Sciatic nerve (tissue), 2 donors: Measurements from ENCODE around the gene CNR1. TPM values are rescaled to one million over a fixed set of nuclear protein-coding genes. Genes with fewer than 3 reads are reported as not detected.
"Not testable (repeated sequence)": the region's sequence is repeated elsewhere in the genome, so short reads cannot be mapped to it uniquely, and the experiment has no call there.

Experiments used
- ATAC-seq: fragments of 200-7000 bp; cut with Tn5 transposase; one replicate; pipeline ENCODE4 v1.9.1; 2020; ENCODE audit warnings: mild to moderate bottlenecking, moderate library complexity
- DNase-seq: peaks from one replicate; pipeline ENCODE4 v3.0.0-alpha.2; 2020; ENCODE audit warnings: low spot score
- intact Hi-C: fragments of 100-400 bp; cut with DNase I; formaldehyde crosslinking; loops from one replicate; pipeline ENCODE4 v1.14.2; 2022
- total RNA-seq: library from RNA; stranded (reverse); fragmentation: NEBNext Ultra II Directional; extraction: Animal tissue kit (Norgen Biotek cat#: 25700); gene quantifications from one replicate; pipeline ENCODE4 v1.2.1, GENCODE V29; 2021
- donor health status: DM: no; HTN: no; CAD: no.
- donor health status: DM: no; HTN: no; CAD: no.

CNR1 gene
- total RNA-seq, result 3.5 TPM

DNA sequence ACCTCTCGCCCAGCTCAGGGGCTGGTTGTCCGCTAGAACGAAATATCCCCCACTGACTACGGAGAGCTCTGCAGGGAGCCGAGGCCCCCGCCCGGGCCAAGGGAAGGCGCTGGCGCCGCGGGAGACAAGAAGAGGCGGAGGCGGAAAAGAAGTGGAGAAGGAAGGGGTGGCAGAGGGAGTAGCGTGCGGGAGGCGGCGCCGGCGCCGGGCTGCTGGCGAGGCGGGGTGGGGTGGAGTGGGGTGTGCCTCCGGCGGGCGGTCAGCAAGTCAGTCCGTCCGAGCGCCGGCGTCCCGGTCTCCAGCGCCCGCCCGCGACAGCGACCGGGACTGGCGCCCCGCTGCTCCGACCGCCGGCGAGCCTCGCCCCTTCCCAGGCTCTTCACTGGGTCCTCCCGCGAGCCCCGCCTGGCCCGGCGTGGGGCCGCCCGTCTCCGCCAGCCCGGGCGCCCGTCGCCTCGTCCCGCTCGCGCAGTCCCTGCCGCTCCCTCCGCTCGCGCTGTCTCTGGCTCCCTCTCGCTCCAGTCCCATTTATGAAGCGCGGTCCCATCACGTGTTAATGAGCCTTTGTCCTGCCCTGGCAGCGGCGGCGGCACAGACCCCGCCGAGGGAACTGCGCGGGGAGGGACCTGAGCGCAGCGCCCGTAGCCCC, at the start of gene CNR1:
CNR1 (minus strand) TSS at position 504 of the 649 bp plus-strand sequence. CDS start 21,073 bp downstream, outside the sequence.
- intact Hi-C loops, result no loop called here
- DNase-seq, result peak; percentile 66

DNA sequence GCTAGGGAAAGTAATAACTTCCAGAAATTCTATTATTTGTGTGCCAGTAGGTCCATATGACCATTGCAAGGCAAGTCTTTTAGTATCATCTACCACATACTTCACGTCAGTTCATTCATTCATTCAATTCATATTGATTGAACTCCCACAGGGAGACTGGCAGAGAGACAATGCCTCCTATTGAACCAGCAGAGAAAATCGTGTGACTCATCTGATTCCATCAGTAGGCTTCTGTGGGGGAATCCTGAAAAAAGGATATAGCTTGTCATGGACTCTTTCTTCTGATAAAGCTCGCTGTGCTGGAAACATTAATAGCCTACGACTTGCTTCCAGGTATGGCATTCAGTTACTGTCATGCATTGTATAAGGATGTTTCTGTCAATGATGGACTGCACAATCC, 45.3 kb upstream of the CNR1 start:
- intact Hi-C loops, result no loop called here
- no peak for ATAC-seq

More for the DNA sequence above, at the start of gene CNR1:
- peak; percentile 76 for ATAC-seq

DNA sequence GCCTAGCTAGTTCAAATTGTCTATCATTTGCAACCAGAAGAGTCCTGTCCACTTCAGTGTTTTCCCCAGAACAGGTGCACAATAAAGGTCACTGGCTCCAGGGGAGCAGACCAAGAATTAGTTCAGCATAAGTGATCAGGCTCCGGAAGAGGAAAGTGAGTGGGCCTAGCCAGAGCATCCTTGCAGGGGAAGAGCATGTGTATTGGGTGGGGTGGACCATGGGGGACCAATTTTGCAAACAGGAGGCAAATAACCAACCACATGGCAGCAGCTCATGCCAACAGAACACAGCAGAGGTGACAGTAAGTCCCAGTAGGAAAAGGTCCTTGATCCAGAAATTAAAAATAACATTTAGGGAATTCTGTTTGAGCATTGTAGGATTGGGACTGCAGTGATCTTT, 43.2 kb upstream of the CNR1 start:
- intact Hi-C loops, result no loop called here
- ATAC-seq (no peak), DNase-seq (no peak)

More for the DNA sequence above, 45.3 kb upstream of the CNR1 start:
- DNase-seq, result no peak

DNA sequence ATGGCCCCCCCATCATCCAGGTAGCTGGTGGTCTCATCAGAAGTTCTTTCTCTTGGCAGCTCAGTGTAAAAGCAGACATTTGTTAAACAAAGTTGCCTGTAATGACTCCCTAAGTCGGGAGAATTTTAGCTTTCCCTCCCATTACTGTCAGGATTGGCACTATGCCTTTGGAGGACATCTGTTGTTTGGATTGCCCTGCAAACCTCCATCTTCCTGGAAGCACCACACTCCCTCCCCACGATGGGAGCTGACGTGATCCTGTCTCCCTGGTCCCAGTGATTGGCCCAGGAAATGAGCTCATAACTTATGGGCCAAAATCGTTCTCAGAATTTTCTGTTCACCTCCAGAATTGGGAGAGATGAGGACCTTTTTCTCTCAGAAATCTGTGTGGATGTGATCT, 42.6 kb upstream of the CNR1 start:
- intact Hi-C loops, result no loop called here

DNA sequence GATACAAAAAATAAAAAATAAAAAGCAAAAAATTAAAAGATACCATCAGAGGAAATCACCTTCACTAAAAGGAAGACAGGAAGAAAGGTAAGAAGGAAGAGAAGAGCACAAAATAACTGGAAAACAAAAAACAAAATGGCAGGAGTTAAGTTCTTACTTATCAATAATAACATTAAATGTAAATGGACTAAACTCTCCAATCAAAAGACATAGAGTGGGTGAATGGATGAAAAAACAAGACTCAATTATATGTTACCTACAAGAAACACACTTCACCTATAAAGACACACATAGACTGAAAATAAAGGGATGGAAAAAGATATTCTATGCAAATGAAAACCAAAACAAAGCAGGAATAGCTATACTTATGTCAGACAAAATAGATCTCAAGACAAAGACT, 35.6 kb upstream of the CNR1 start:
- DNase-seq, ATAC-seq, intact Hi-C loops: not testable (repeated sequence)

More for the DNA sequence above, 42.6 kb upstream of the CNR1 start:
- ATAC-seq (no peak), DNase-seq (no peak)

DNA sequence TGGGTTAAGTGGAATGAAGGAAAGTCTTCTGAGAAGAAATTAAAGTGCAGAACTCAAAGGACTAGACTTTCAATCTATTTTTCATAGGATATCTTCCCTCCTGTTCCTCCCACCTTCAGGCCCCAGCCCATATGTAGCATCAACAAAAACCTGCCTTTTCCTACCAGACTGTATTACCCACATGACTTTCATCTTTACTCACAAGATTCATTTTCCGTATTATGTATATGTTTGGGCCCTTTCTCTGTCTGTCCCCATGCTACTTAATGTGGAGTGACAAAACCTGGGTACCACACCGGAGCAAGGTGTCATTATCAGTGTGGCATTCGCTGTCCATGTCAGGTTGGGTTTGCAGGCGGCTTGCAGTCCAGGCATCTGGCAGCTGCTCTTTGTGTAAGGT, 18.8 kb upstream of the CNR1 start:
- ATAC-seq (no peak), DNase-seq (no peak)
- intact Hi-C loops, result no loop called here

DNA sequence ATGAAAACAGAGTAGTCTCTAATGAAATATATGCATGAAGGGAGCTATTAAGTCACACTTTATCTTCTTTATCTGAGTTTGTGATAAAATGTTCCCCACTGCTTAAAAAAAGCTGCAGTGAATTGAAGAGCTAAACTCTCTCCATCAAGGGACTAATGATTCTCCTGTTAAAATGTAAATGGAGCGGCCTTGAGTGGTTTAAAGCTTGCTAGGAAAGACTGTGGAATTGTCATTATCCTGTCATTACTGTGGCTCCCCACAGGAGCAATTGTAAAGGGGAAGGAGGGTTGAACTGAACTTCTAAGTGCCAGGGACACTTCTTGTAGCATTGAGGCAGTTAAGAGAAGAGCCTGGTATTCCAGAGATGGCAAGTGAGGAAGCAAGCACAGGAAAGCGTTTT, 17.3 kb upstream of the CNR1 start:
- DNase-seq (no peak), ATAC-seq (no peak)
- intact Hi-C loops, result no loop called here

DNA sequence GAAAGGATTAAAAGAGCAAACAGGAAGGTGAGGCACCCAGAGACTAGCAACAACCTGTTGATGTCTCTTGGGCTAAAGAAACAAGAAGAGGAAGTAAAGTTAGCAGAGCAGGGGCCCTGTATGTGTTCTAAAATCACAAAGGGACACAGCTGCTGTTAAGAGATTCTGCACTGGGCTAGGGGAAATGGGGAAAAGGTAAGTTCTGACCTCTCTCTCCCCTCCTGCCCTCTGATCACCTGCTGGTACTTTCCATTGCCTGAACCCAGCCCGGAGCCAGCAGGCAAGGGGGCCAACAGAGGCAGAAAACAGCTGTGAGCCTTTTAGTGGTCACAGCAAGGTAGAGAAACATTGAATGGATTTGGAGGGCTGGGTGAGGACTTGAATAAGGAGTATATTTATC, 13.5 kb upstream of the CNR1 start:
- DNase-seq (no peak), ATAC-seq (no peak)
- intact Hi-C loops, result no loop called here

DNA sequence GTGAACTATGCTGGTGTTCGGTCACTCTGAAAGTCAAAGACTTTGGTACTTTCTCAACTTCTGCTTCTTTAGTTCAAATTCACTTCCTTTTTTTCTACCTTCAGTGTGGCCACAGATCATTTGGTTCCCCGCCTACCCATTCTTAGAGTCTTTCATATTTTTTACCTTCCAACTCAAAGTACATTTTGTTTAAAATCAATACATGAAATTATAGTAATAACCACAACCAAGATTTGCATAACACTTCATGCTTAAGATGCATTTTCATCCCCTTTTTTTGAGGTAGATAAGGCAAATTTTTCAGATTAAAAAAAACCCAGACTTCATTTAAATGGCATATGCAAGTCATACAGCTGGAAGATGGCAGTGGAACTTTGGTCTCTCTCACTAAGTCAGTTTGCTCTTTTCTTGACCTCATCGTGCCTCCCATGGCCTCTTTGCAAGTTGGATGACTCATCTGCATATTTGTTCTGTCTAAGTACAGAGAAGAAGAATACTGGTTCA, 11.9 kb upstream of the CNR1 start:
- no peak for DNase-seq
- no peak for ATAC-seq
- intact Hi-C loops, result no loop called here

DNA sequence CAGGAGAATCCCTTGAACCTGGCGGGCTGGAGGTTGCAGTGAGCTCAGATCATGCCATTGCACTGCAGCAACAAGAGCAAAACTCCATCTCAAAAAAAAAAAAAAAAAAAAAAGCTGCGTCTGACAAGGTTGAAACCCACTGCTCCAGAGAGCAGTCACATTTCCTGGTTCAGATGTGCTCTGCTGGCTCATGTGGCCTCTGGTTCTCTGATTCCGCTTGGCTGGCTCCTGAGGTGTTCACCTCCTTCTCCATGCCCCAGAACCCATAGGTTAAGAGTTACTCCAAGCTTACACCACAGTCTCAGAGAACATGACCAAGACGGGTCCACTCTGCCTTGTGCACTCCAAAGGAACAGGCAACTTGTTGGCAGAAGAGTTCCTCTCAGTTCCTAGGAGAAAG, 8.8 kb upstream of the CNR1 start:
- intact Hi-C loops, result no loop called here
- no peak for DNase-seq
- no peak for ATAC-seq

DNA sequence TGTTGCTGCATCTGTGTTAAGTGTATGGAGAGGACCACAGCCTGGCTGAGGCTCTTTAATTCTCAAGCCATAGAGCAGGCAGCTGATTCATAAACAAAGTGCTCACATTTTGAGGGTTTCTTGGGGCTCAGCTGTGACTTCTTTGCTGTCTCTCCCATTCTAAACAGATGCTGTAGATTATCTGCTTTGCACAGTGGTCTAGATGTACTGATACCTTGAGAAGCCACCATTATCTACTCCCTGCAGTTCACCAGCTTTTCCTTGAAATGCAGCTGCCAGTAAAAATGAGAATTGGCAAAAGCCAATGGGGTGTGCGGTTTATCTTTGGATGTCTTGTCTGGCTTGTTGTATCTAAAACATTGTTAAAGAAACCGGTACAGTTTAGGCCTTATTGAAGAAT, 5.2 kb upstream of the CNR1 start:
- intact Hi-C loops, result no loop called here
- ATAC-seq, result no peak
- DNase-seq, result no peak

DNA sequence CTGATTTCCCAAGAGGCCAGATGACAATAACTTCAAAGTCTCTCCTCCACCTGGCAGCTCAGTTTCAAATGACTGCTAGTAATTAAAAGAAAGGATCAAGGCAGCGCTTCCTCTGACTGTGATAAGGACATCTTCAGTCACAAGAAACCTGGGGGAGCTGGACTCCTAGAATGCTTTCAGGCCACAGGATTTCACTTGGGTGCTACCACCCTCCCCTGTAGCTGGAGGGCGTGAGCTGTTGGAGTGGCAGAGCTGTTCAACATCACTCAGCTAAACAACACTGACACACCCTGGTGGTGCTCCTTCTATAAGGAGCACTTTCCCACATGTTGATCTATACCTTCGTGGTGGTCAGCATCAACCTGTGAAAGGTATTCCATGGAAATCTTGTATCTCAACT, 2.2 kb upstream of the CNR1 start:
- ATAC-seq (no peak), DNase-seq (no peak)
- intact Hi-C loops, result no loop called here

DNA sequence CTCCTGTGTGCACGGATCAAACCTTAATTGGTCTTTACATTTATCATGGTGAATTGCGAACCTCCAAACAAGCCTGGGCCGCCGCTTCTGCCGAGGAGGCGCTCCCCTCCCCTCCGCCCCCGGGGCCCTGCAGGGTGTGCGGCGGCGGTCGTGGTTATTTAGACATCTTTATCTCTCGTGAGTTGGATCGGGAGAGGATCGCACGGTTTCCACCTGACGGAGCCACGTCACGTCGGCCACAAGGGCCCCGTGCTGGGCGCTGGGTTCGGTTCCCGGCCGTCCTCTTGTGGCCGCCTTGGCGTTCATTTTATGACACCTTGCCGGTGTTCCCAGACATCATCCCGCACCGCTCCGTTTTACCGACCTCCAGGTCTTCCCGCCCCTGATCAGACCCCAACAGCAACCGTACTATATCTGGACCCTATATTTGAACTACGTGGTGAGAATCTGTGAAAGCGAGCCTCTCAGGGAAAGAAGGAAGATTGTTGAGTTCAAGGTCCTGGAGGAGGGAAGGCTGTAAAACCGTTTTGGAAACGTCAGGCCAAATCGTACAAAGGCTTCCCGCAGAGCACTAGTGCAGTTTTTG, 1.3 kb upstream of the CNR1 start:
- ATAC-seq (peak; percentile 17), DNase-seq (no peak)
- intact Hi-C loops, result no loop called here

DNA sequence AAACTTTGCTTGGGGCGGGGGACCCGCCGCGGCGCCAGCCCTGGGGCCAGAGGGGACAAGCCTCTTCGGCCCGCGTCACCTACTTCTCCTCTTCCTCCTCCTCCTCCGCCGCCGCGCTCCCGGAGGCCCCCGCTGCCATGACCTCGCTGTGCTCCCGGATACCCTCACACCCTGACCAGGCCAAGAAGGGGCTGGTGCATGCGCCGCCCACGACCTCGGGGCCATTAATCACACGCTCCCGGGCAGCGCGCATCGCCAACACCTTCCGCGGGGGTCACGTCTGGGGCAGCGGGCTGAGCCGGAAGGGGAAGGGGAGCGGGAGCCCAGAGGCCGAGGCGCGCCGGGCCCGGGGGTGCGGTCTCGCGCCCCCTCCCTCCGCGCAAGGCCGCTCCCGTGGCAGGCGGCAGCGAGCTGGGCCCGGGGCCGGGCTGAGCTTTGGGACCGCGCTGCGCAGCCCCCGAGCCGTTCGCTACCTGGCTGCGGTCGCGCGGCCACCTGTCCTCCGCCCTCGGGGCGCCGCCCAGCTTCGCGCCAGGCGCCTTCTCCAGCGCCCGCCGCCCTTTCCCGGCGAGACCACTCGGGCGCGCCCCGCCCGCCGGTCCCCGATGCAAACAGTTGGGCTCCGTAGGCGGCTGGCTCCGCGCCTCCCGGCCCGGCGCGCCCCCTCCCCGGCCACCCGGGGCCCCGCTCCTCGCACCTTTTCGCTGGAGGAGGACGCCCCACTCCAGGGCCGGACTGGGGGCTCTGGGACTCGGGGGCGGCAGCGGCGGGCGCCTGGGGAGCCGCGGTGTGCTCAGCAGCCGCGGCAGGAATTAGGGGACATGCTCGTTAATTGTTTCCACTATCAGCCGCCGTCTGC, 575 bp upstream of the CNR1 start:
- peak; percentile 18 for ATAC-seq
- intact Hi-C loops, result no loop called here
- DNase-seq, result no peak

DNA sequence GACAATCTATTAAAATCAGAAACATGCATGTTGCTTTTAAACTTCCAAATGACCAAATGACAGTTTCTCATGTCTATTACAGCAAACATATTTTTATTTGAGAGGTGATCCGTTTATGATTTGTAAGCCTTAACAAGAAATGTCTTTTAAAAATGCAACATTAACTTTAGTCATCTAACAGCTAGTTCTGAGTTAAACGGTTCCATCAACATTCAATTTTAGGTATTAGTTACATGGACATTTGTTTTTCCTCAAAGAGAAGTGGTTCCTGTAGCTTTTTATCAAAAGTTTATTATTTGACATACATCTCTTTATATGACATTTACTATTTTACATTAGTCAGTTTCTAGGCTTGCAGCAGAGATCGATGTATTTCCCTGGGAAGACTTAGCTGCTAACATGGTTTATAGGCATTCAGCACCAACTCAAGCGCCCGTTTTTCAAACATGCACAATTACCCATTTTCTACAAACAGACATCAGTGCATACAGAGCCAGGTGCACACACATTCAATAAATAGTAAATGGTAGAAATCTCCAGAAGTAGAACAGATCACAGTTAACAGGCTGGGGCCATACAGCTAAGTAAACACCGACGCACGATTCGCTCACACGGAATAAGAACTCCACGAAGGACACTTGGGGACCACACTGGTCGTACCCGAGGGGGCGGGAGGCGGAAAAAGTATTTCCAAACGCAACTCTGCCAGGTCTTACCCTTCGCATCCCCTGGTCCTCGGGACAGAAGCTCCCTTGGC, 882 bp downstream of the CNR1 start:
- peak; percentile 18 for ATAC-seq
- intact Hi-C loops, result no loop called here

DNA sequence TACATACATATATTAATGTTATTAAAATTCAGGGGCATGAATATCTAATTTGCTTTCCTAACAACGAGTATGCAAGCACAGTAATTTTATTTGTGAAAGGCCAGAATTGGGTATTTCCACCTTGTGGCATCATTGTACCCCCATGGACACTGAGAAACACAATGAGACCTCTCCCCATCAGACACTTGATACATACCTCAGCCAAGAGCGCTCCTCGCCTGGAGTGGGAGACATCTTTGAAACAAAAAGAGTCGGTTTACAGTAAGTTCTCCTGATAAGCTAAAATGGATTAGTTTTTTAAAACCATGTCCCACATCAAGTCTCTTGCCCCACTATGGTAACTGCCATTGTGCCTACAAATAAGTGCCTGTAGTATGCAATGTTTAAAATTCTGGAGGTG, 2.1 kb downstream of the CNR1 start:
- ATAC-seq, result no peak
- intact Hi-C loops, result no loop called here

More for the DNA sequence above, 882 bp downstream of the CNR1 start:
- DNase-seq, result no peak

DNA sequence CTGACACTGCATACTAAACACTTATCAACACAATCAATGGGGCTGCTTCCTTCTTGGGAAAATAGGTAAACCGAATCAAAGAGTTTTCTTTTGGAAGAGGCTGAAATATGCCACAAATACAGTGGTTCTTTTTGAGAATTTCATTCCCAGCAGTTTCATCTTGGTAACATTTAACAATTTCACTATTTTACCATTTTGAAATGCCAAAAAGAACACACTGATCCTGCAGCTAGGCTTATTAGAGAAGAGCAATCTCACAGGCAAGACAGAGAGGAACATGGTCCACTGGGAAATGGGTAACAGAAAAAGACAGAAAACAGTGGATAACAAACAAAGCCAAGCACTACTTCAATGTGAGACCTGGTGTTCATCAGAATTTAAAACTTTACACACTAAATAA, 2.5 kb downstream of the CNR1 start:
- intact Hi-C loops, result no loop called here
- DNase-seq, result no peak
- no peak for ATAC-seq

More for the DNA sequence above, 2.1 kb downstream of the CNR1 start:
- DNase-seq, result no peak

DNA sequence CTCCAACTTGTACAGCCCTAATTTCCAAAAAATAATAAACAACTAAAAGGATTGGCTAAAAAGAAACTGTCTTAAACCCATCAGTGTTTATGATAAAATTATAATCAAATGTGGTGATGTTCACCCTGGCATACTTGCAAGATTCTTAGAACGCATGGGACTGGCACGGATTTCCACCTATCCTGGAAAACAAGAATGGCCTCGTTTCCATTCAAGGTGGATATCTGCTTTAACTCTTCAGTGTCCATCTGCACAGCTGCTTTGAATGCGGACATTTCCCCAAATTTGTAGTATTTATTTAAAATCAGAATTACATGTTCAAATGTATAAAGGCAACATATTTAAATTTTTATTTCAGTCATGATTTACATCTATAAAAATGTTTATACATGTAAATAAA, 4.2 kb downstream of the CNR1 start:
- ATAC-seq (no peak), DNase-seq (no peak)
- intact Hi-C loops, result no loop called here

DNA sequence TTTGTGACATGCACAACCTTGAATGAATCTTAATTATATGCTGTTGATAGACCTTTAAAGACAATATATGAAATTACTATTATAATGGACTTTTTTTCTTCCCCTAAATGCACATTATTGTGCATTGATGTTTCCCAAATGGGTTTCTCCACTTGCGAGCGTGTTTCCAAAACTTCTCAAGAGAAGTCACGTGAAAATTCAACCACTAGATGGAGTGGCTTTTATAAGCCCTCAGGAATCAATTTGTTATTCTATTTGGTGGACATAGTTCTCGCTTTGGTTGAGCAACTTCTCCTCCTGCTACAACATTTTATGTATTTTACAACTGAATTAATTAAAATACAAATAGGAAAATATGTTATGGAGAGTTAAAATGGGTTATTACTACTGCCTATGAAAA, 9.0 kb downstream of the CNR1 start:
- intact Hi-C loops, result no loop called here
- no peak for DNase-seq
- no peak for ATAC-seq
